C4-2B (cell line): ENCODE measurements around the gene HAGHL.

ENCODE experiments used
- ZFX ChIP-seq: fragments of 450-650 bp; IDR thresholded peaks from 2 replicates; pipeline ENCODE4 v1.6.1; 2017
- TF ChIP-seq, protein P1 (sequence below): fragments of 450-650 bp; conservative IDR thresholded peaks from 2 replicates; pipeline ENCODE4 v1.5.1; 2017; ENCODE audit warnings: mild to moderate bottlenecking

DNA sequence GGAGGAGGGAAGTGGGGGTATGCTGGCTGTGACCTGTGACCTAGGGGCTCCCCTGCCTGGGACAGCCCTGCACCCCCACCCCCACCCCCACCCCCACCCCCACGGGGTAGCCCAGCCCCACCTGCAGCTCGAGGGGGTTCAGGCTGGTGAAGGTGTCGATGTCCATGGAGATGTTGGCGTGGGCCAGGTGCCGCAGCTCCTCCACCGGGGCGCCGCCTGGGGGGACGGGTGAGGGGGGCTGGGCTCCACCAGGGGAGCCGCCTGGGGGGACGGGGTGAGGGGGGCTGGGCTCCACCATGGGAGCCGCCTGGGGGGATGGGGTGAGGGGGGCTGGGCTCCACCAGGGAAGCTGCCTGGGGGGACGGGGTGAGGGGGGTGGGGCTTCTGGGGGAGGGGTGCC is 43.5 kb downstream of the HAGHL start:
- TF ChIP-seq, protein P1, sequence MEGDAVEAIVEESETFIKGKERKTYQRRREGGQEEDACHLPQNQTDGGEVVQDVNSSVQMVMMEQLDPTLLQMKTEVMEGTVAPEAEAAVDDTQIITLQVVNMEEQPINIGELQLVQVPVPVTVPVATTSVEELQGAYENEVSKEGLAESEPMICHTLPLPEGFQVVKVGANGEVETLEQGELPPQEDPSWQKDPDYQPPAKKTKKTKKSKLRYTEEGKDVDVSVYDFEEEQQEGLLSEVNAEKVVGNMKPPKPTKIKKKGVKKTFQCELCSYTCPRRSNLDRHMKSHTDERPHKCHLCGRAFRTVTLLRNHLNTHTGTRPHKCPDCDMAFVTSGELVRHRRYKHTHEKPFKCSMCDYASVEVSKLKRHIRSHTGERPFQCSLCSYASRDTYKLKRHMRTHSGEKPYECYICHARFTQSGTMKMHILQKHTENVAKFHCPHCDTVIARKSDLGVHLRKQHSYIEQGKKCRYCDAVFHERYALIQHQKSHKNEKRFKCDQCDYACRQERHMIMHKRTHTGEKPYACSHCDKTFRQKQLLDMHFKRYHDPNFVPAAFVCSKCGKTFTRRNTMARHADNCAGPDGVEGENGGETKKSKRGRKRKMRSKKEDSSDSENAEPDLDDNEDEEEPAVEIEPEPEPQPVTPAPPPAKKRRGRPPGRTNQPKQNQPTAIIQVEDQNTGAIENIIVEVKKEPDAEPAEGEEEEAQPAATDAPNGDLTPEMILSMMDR, result no peak
- no peak for TF ChIP-seq ZFX
